Activated B cell treated with CpG ODN at 0.5 μM for 24 hours (primary cell): ENCODE data around the gene CCDC170. TPM values are rescaled to one million over a fixed set of nuclear protein-coding genes. Genes with fewer than 3 reads are reported as not detected.

Source experiments
- ATAC-seq: fragments of 200-7000 bp; cut with Tn5 transposase; one replicate; pipeline ENCODE4 v1.10.0; 2021; ENCODE audit warnings: low read depth, mild to moderate bottlenecking, moderate library complexity
- CTCF ChIA-PET: fragments of 350-600 bp; sonication (Branson Sonifier 250); formaldehyde crosslinking; loops from one replicate; lab custom pipeline; 2021; ENCODE audit warnings: antibody characterized with exemption; lab: Charles Lee
- POLR2A ChIA-PET: fragments of 350-600 bp; sonication (Branson Sonifier 250); formaldehyde crosslinking; loops from one replicate; lab custom pipeline; 2021; ENCODE audit warnings: antibody characterized with exemption; lab: Charles Lee
- DNase-seq: peaks from one replicate; pipeline ENCODE4 v3.0.0; 2022
- H3K27ac Mint-ChIP-seq: one replicate; pipeline ENCODE4 v1.8.0; 2020; ENCODE audit warnings: mixed read lengths
- H3K27me3 Mint-ChIP-seq: one replicate; pipeline ENCODE4 v1.8.0; 2021; ENCODE audit warnings: mixed read lengths
- H3K36me3 Mint-ChIP-seq: one replicate; pipeline ENCODE4 v1.8.0; 2021; ENCODE audit warnings: low read depth, mixed read lengths
- H3K4me1 Mint-ChIP-seq: one replicate; pipeline ENCODE4 v1.8.0; 2021; ENCODE audit warnings: mixed read lengths
- H3K4me3 Mint-ChIP-seq: one replicate; pipeline ENCODE4 v1.8.0; 2020; ENCODE audit warnings: mild to moderate bottlenecking, mixed read lengths
- H3K9me3 Mint-ChIP-seq: one replicate; pipeline ENCODE4 v1.8.0; 2020; ENCODE audit warnings: mixed read lengths
- CTCF ChIP-seq: fragments of 200-600 bp; IDR thresholded peaks from one replicate; pipeline ENCODE4 v1.8.0; 2022; ENCODE audit warnings: antibody characterized with exemption, mild to moderate bottlenecking
- intact Hi-C: fragments of 100-400 bp; cut with micrococcal nuclease; formaldehyde crosslinking; loops from one replicate; pipeline ENCODE4 v1.15.1; 2024
- total RNA-seq: library from RNA; stranded (reverse); gene quantifications from 2 replicates; pipeline ENCODE4 v1.2.3, GENCODE V29; 2022

Gene CCDC170
- total RNA-seq, 1 donor from 2014 or later: not detected

- intact Hi-C loops: no loop called here
- POLR2A ChIA-PET: no interaction called here
- peak overlapping the region; percentile 67 for H3K4me3 Mint-ChIP-seq
- DNase-seq: no peak
- no peak overlapping the region for H3K27ac Mint-ChIP-seq
- no peak for TF ChIP-seq CTCF
- peak; percentile 21 for ATAC-seq
- H3K4me1 Mint-ChIP-seq: peaks cover 18% of the 10 kb centered on the region
- H3K27me3 Mint-ChIP-seq: peaks cover 37% of the 10 kb centered on the region
- H3K9me3 Mint-ChIP-seq: no peaks in the 10 kb centered on the region
- CTCF ChIA-PET: no interaction called here
- no peaks in the 10 kb centered on the region for H3K36me3 Mint-ChIP-seq
Measured at GRCh38 chr6:151494235-151494935, 568 bp downstream of the CCDC170 start.

GRCh38 chr6:151494936-151495320, 1.1 kb downstream of the CCDC170 start:
- TF ChIP-seq CTCF: no peak
- intact Hi-C loops: no loop called here
- CTCF ChIA-PET: no interaction called here
- Mint-ChIP-seq H3K36me3 (no peaks in the 10 kb centered on the region), H3K27me3 (peaks cover 37% of the 10 kb centered on the region), H3K4me3 (peak overlapping the region; percentile 67), H3K27ac (no peak overlapping the region), H3K4me1 (peaks cover 19% of the 10 kb centered on the region), H3K9me3 (no peaks in the 10 kb centered on the region)
- DNase-seq: no peak
- POLR2A ChIA-PET: no interaction called here
- ATAC-seq: no peak

GRCh38 chr6:151495380-151495779, 1.6 kb downstream of the CCDC170 start:
- POLR2A ChIA-PET: no interaction called here
- no peak for TF ChIP-seq CTCF
- H3K4me1 Mint-ChIP-seq: peaks cover 21% of the 10 kb centered on the region
- no peak overlapping the region for H3K27ac Mint-ChIP-seq
- CTCF ChIA-PET: no interaction called here
- DNase-seq (no peak), ATAC-seq (no peak)
- intact Hi-C loops: no loop called here
- peaks cover 36% of the 10 kb centered on the region for H3K27me3 Mint-ChIP-seq
- no peak overlapping the region for H3K4me3 Mint-ChIP-seq
- H3K36me3 Mint-ChIP-seq: no peaks in the 10 kb centered on the region
- H3K9me3 Mint-ChIP-seq: no peaks in the 10 kb centered on the region

GRCh38 chr6:151497905-151498304, 4.1 kb downstream of the CCDC170 start:
- POLR2A ChIA-PET: no interaction called here
- Mint-ChIP-seq H3K27me3 (peaks cover 30% of the 10 kb centered on the region), H3K36me3 (no peaks in the 10 kb centered on the region), H3K27ac (no peak overlapping the region), H3K4me3 (no peak overlapping the region), H3K4me1 (peaks cover 21% of the 10 kb centered on the region), H3K9me3 (no peaks in the 10 kb centered on the region)
- intact Hi-C loops: no loop called here
- DNase-seq (no peak), ATAC-seq (no peak)
- CTCF ChIA-PET: no interaction called here
- no peak for TF ChIP-seq CTCF

- Mint-ChIP-seq H3K27ac (no peak overlapping the region), H3K9me3 (no peaks in the 10 kb centered on the region), H3K4me1 (peaks cover 20% of the 10 kb centered on the region), H3K36me3 (no peaks in the 10 kb centered on the region), H3K4me3 (no peak overlapping the region), H3K27me3 (peaks cover 25% of the 10 kb centered on the region)
- no peak for DNase-seq
- ATAC-seq: no peak
- ChIA-PET CTCF (no interaction called here), POLR2A (no interaction called here)
- no peak for TF ChIP-seq CTCF
- intact Hi-C loops: no loop called here
Measured at GRCh38 chr6:151498327-151498726, 4.5 kb downstream of the CCDC170 start.
